GM18951 (cell line): ENCODE data around the gene RPAP3.

Experiments
- POLR2A ChIP-seq: IDR thresholded peaks from 4 replicates; pipeline ENCODE4 v1.6.1; 2011; ENCODE audit warnings: mild to moderate bottlenecking; ENCODE audit not compliant: insufficient read length, insufficient read depth; ENCODE audit errors: extremely low read depth
- in situ Hi-C: fragments of 300-500 bp; cut with MboI; formaldehyde crosslinking; loops from one replicate; pipeline ENCODE4 v1.12.0; 2022; ENCODE audit warnings: low sequenced_read_pairs, mixed read lengths, inconsistent platforms; ENCODE audit not compliant: unreplicated experiment

Gene RPAP3

GRCh38 chr12:47705566-47706425 lies at the start of gene RPAP3:
Gene RPAP3, minus strand, starts transcription at chr12:47706030. Its CDS starts 3,190 bp downstream, at chr12:47702840.
- in situ Hi-C loops: no loop called here
- peak; percentile 97 for TF ChIP-seq POLR2A

- in situ Hi-C loops: no loop called here
- TF ChIP-seq POLR2A: peak; percentile 18
Observed at GRCh38 chr12:47754881-47755280, 49.1 kb upstream of the RPAP3 start.

GRCh38 chr12:47754126-47754525 lies 48.3 kb upstream of the RPAP3 start:
- in situ Hi-C loops: no loop called here
- no peak for TF ChIP-seq POLR2A

GRCh38 chr12:47753021-47754001 lies 47.5 kb upstream of the RPAP3 start:
- no peak for TF ChIP-seq POLR2A
- in situ Hi-C loops: no loop called here

- in situ Hi-C loops: no loop called here
- no peak for TF ChIP-seq POLR2A
Observed at GRCh38 chr12:47752552-47752951, 46.7 kb upstream of the RPAP3 start.

- in situ Hi-C loops: no loop called here
- no peak for TF ChIP-seq POLR2A
Observed at GRCh38 chr12:47752121-47752520, 46.3 kb upstream of the RPAP3 start.

GRCh38 chr12:47751561-47751960 lies 45.7 kb upstream of the RPAP3 start:
- in situ Hi-C loops: no loop called here
- TF ChIP-seq POLR2A: no peak

GRCh38 chr12:47750916-47751470 lies 45.2 kb upstream of the RPAP3 start:
- in situ Hi-C loops: no loop called here

GRCh38 chr12:47750229-47750798 lies 44.5 kb upstream of the RPAP3 start:
- in situ Hi-C loops: no loop called here
- TF ChIP-seq POLR2A: no peak

More at GRCh38 chr12:47750916-47751470, 45.2 kb upstream of the RPAP3 start:
- TF ChIP-seq POLR2A: no peak

GRCh38 chr12:47748899-47749298 lies 43.1 kb upstream of the RPAP3 start:
- TF ChIP-seq POLR2A: no peak
- in situ Hi-C loops: no loop called here

- in situ Hi-C loops: no loop called here
- no peak for TF ChIP-seq POLR2A
Observed at GRCh38 chr12:47748507-47748828, 42.6 kb upstream of the RPAP3 start.

GRCh38 chr12:47747596-47748506 lies 42.0 kb upstream of the RPAP3 start:
- in situ Hi-C loops: no loop called here
- no peak for TF ChIP-seq POLR2A

GRCh38 chr12:47747126-47747525 lies 41.3 kb upstream of the RPAP3 start:
- in situ Hi-C loops: no loop called here
- no peak for TF ChIP-seq POLR2A
